Measurements from ENCODE around the gene AFAP1L2. TPM values are rescaled to one million over a fixed set of nuclear protein-coding genes. Genes with fewer than 3 reads are reported as not detected.

The AFAP1L2 gene
- total RNA-seq, 1 donor from 2014 or later: 4.5 TPM

GRCh38 chr10:114394531-114394930 lies 9.8 kb downstream of the AFAP1L2 start:
- intact Hi-C loops (cut with micrococcal nuclease): no loop called here
- ATAC-seq: no peak
- no peak for DNase-seq

- intact Hi-C loops (cut with micrococcal nuclease): no loop called here
- no peak for ATAC-seq
- DNase-seq: no peak
These were observed 10.4 kb downstream of the AFAP1L2 start for GRCh38 chr10:114393886-114394285.

GRCh38 chr10:114393482-114393881 lies 10.8 kb downstream of the AFAP1L2 start:
- intact Hi-C loops (cut with micrococcal nuclease): no loop called here
- DNase-seq: no peak
- ATAC-seq: no peak

GRCh38 chr10:114392112-114392835 lies 12.0 kb downstream of the AFAP1L2 start:
- no peak for DNase-seq
- intact Hi-C loops (cut with micrococcal nuclease): no loop called here
- ATAC-seq: no peak

GRCh38 chr10:114391599-114391998 lies 12.7 kb downstream of the AFAP1L2 start:
- intact Hi-C loops (cut with micrococcal nuclease): no loop called here
- DNase-seq (no peak), ATAC-seq (no peak)

GRCh38 chr10:114389426-114389825 lies 14.9 kb downstream of the AFAP1L2 start:
- intact Hi-C loops (cut with micrococcal nuclease): no loop called here
- no peak for ATAC-seq
- no peak for DNase-seq

- DNase-seq: no peak
- intact Hi-C loops (cut with micrococcal nuclease): no loop called here
- ATAC-seq: no peak
These were observed 16.0 kb downstream of the AFAP1L2 start for GRCh38 chr10:114388275-114388674.

GRCh38 chr10:114387784-114388183 lies 16.5 kb downstream of the AFAP1L2 start:
- intact Hi-C loops (cut with micrococcal nuclease): no loop called here
- DNase-seq (no peak), ATAC-seq (no peak)

GRCh38 chr10:114386452-114386851 lies 17.9 kb downstream of the AFAP1L2 start:
- ATAC-seq: no peak
- no peak for DNase-seq
- intact Hi-C loops (cut with micrococcal nuclease): no loop called here

GRCh38 chr10:114385557-114385956 lies 18.7 kb downstream of the AFAP1L2 start:
- ATAC-seq (no peak), DNase-seq (no peak)
- intact Hi-C loops (cut with micrococcal nuclease): no loop called here

- DNase-seq (no peak), ATAC-seq (no peak)
- intact Hi-C loops (cut with micrococcal nuclease): no loop called here
These were observed 19.7 kb downstream of the AFAP1L2 start for GRCh38 chr10:114384601-114385000.

- DNase-seq: peak; percentile 34
- peak; percentile 38 for ATAC-seq
- intact Hi-C loops (cut with micrococcal nuclease): no loop called here
These were observed 20.1 kb downstream of the AFAP1L2 start for GRCh38 chr10:114384181-114384580.

- intact Hi-C loops (cut with micrococcal nuclease): no loop called here
- no peak for ATAC-seq
- DNase-seq: no peak
These were observed 23.5 kb downstream of the AFAP1L2 start for GRCh38 chr10:114380797-114381196.

- DNase-seq (no peak), ATAC-seq (no peak)
- intact Hi-C loops (cut with micrococcal nuclease): no loop called here
These were observed 24.2 kb downstream of the AFAP1L2 start for GRCh38 chr10:114380060-114380459.

- ATAC-seq (peak; percentile 38), DNase-seq (no peak)
- intact Hi-C loops (cut with micrococcal nuclease): no loop called here
These were observed 24.7 kb downstream of the AFAP1L2 start for GRCh38 chr10:114379631-114380041.

- DNase-seq (no peak), ATAC-seq (no peak)
- intact Hi-C loops (cut with micrococcal nuclease): no loop called here
These were observed 27.8 kb downstream of the AFAP1L2 start for GRCh38 chr10:114376523-114376922.

- intact Hi-C loops (cut with micrococcal nuclease): no loop called here
- no peak for DNase-seq
- no peak for ATAC-seq
These were observed 29.3 kb downstream of the AFAP1L2 start for GRCh38 chr10:114375047-114375446.

GRCh38 chr10:114374053-114374791 lies 30.1 kb downstream of the AFAP1L2 start:
- ATAC-seq (peak; percentile 91), DNase-seq (peak; percentile 77)
- intact Hi-C loops (cut with micrococcal nuclease): no loop called here

- DNase-seq: no peak
- ATAC-seq: peak; percentile 13
- intact Hi-C loops (cut with micrococcal nuclease): no loop called here
These were observed 30.7 kb downstream of the AFAP1L2 start for GRCh38 chr10:114373631-114374030.

- intact Hi-C loops (cut with micrococcal nuclease): no loop called here
These were observed 31.3 kb downstream of the AFAP1L2 start for GRCh38 chr10:114372995-114373394.

GRCh38 chr10:114372179-114372578 lies 32.1 kb downstream of the AFAP1L2 start:
- ATAC-seq: no peak
- intact Hi-C loops (cut with micrococcal nuclease): no loop called here
- DNase-seq: no peak

More at GRCh38 chr10:114372995-114373394, 31.3 kb downstream of the AFAP1L2 start:
- DNase-seq (no peak), ATAC-seq (no peak)
